GM13977 (cell line): ENCODE measurements around the gene METTL6.
"Not testable (repeated sequence)": the region's sequence is repeated elsewhere in the genome, so short reads cannot be mapped to it uniquely, and the experiment has no call there.

Experiments used
- DNase-seq: peaks from one replicate; pipeline ENCODE4 v3.0.0; 2012; ENCODE audit warnings: low spot score
- CTCF ChIP-seq: IDR thresholded peaks from 2 replicates; pipeline ENCODE4 v1.5.1; 2012; ENCODE audit warnings: mild to moderate bottlenecking, control low read depth; ENCODE audit not compliant: insufficient read depth; ENCODE audit errors: extremely low read depth, missing control alignments
- in situ Hi-C: fragments of 300-500 bp; cut with MboI; formaldehyde crosslinking; loops from one replicate; pipeline ENCODE4 v1.12.0; 2022; ENCODE audit warnings: low sequenced_read_pairs, low pct_unique_long_range_greater_than_20kb, mixed read lengths, inconsistent platforms; ENCODE audit not compliant: unreplicated experiment

The METTL6 gene

GRCh38 chr3:15467227-15468181 lies 40.2 kb upstream of the METTL6 start:
- peak; percentile 37 for DNase-seq
- in situ Hi-C loops = no loop called here
- no peak for TF ChIP-seq CTCF

- in situ Hi-C loops = no loop called here
- no peak for DNase-seq
- no peak for TF ChIP-seq CTCF
Observed at GRCh38 chr3:15465876-15466585, 38.7 kb upstream of the METTL6 start.

GRCh38 chr3:15462451-15462850 lies 35.1 kb upstream of the METTL6 start:
- TF ChIP-seq CTCF = no peak
- in situ Hi-C loops = no loop called here
- no peak for DNase-seq

- in situ Hi-C loops = no loop called here
- no peak for DNase-seq
- no peak for TF ChIP-seq CTCF
Observed at GRCh38 chr3:15460891-15461531, 33.7 kb upstream of the METTL6 start.

GRCh38 chr3:15458212-15458780 lies 31.0 kb upstream of the METTL6 start:
- no peak for DNase-seq

GRCh38 chr3:15456915-15457314 lies 29.6 kb upstream of the METTL6 start:
- DNase-seq, in situ Hi-C loops: not testable (repeated sequence)

More at GRCh38 chr3:15458212-15458780, 31.0 kb upstream of the METTL6 start:
- in situ Hi-C loops = no loop called here
- TF ChIP-seq CTCF = no peak
